GM12864 (cell line): ENCODE results near the gene CIAO2B.

Source experiments
- DNase-seq: peaks from one replicate; pipeline ENCODE4 v3.0.0-alpha.2; 2011; ENCODE audit warnings: low read depth
- H3K4me3 ChIP-seq: 2 replicates; pipeline ENCODE4 v1.5.1; 2011; ENCODE audit warnings: mild to moderate bottlenecking, low read depth, low read length, control low read depth
- CTCF ChIP-seq: IDR thresholded peaks from 2 replicates; pipeline ENCODE4 v1.5.1; 2011; ENCODE audit warnings: low read depth, mild to moderate bottlenecking, moderate library complexity, low read length, control low read depth, inconsistent platforms; ENCODE audit errors: missing control alignments

CIAO2B gene

GRCh38 chr16:66911801-66912200 is 22.4 kb downstream of the CIAO2B start:
- no peak for DNase-seq
- no peak for TF ChIP-seq CTCF
- no peak overlapping the region for H3K4me3 ChIP-seq

- TF ChIP-seq CTCF: no peak
- H3K4me3 ChIP-seq: no peak overlapping the region
- no peak for DNase-seq
These were observed 23.1 kb downstream of the CIAO2B start for GRCh38 chr16:66911112-66911511.

GRCh38 chr16:66910175-66910940 is 23.8 kb downstream of the CIAO2B start:
- no peak overlapping the region for H3K4me3 ChIP-seq
- DNase-seq: no peak
- TF ChIP-seq CTCF: no peak

GRCh38 chr16:66908762-66909559 is 25.2 kb downstream of the CIAO2B start:
- DNase-seq: no peak
- TF ChIP-seq CTCF: no peak
- H3K4me3 ChIP-seq: no peak overlapping the region

GRCh38 chr16:66908116-66908515 is 26.1 kb downstream of the CIAO2B start:
- no peak for DNase-seq
- no peak overlapping the region for H3K4me3 ChIP-seq
- TF ChIP-seq CTCF: no peak

- no peak for DNase-seq
- no peak for TF ChIP-seq CTCF
These were observed 27.0 kb downstream of the CIAO2B start for GRCh38 chr16:66906916-66907836.

More at GRCh38 chr16:66906916-66907836, 27.0 kb downstream of the CIAO2B start:
- no peak overlapping the region for H3K4me3 ChIP-seq
